PFSK-1 (cell line): ENCODE data around the gene SLC8A1.

ENCODE experiments used
- FOXP2 ChIP-seq: optimal IDR thresholded peaks from 2 replicates; pipeline ENCODE3; 2011; ENCODE audit warnings: borderline replicate concordance, control low read depth, inconsistent platforms; ENCODE audit not compliant: insufficient read depth; ENCODE audit errors: extremely low read length, extremely low read depth
- POLR2AphosphoS5 ChIP-seq: IDR thresholded peaks from 2 replicates; pipeline ENCODE4 v1.6.1; 2012; ENCODE audit warnings: low read depth, mild to moderate bottlenecking, control low read depth, low read length, moderate library complexity
- SIN3A ChIP-seq: IDR thresholded peaks from 2 replicates; pipeline ENCODE4 v1.6.1; 2012; ENCODE audit warnings: mild to moderate bottlenecking, low read length, moderate library complexity, borderline replicate concordance; ENCODE audit not compliant: insufficient read depth
- TAF1 ChIP-seq: IDR thresholded peaks from 2 replicates; pipeline ENCODE4 v1.6.1; 2012; ENCODE audit warnings: low read length, control low read depth, borderline replicate concordance; ENCODE audit not compliant: insufficient read depth
- TF ChIP-seq, protein P1 (sequence below), 2 experiments: IDR thresholded peaks; 2 replicates each; pipeline versions ENCODE4 v1.6.1 to v1.8.0; 2011 to 2012; ENCODE audit warnings: low read depth in 2 of 2, low read length in 2 of 2, control low read depth in 1 of 2, inconsistent platforms in 1 of 2, mild to moderate bottlenecking in 1 of 2, moderate library complexity in 1 of 2; ENCODE audit not compliant: insufficient read depth in 1 of 2

GRCh38 chr2:40348038-40348437, 103.9 kb downstream of the SLC8A1 start:
- TF ChIP-seq SIN3A (no peak), POLR2AphosphoS5 (no peak), TAF1 (no peak), FOXP2 (no peak)
- TF ChIP-seq, protein P1, sequence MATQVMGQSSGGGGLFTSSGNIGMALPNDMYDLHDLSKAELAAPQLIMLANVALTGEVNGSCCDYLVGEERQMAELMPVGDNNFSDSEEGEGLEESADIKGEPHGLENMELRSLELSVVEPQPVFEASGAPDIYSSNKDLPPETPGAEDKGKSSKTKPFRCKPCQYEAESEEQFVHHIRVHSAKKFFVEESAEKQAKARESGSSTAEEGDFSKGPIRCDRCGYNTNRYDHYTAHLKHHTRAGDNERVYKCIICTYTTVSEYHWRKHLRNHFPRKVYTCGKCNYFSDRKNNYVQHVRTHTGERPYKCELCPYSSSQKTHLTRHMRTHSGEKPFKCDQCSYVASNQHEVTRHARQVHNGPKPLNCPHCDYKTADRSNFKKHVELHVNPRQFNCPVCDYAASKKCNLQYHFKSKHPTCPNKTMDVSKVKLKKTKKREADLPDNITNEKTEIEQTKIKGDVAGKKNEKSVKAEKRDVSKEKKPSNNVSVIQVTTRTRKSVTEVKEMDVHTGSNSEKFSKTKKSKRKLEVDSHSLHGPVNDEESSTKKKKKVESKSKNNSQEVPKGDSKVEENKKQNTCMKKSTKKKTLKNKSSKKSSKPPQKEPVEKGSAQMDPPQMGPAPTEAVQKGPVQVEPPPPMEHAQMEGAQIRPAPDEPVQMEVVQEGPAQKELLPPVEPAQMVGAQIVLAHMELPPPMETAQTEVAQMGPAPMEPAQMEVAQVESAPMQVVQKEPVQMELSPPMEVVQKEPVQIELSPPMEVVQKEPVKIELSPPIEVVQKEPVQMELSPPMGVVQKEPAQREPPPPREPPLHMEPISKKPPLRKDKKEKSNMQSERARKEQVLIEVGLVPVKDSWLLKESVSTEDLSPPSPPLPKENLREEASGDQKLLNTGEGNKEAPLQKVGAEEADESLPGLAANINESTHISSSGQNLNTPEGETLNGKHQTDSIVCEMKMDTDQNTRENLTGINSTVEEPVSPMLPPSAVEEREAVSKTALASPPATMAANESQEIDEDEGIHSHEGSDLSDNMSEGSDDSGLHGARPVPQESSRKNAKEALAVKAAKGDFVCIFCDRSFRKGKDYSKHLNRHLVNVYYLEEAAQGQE (IDR thresholded peaks at IDR 0.05; ENCODE audit: insufficient read depth in 1 of 2, low read depth in 2 of 2, low read length in 2 of 2): no peak
